ENCODE results near the gene KRT80.

The KRT80 gene

GRCh38 chr12:52188658-52189057, 3.2 kb downstream of the KRT80 start:
- TF ChIP-seq TAF1 (IDR thresholded peaks at IDR 0.05; ENCODE audit: borderline replicate concordance, low read depth, low read length), result no peak
- no peak for TF ChIP-seq POLR2A (IDR thresholded peaks at IDR 0.05; ENCODE audit: low read depth, low read length)
- TF ChIP-seq POLR2AphosphoS5 (IDR thresholded peaks at IDR 0.05; ENCODE audit: low read depth, low read length), result no peak
- DNase-seq (ENCODE audit: insufficient read length), result no peak
- no peak for FAIRE-seq

GRCh38 chr12:52187640-52188039, 4.2 kb downstream of the KRT80 start:
- FAIRE-seq (no peak), DNase-seq (ENCODE audit: insufficient read length) (no peak)
- TF ChIP-seq TAF1 (IDR thresholded peaks at IDR 0.05; ENCODE audit: borderline replicate concordance, low read depth, low read length) (no peak), POLR2A (IDR thresholded peaks at IDR 0.05; ENCODE audit: low read depth, low read length) (no peak), POLR2AphosphoS5 (IDR thresholded peaks at IDR 0.05; ENCODE audit: low read depth, low read length) (no peak)

DNA sequence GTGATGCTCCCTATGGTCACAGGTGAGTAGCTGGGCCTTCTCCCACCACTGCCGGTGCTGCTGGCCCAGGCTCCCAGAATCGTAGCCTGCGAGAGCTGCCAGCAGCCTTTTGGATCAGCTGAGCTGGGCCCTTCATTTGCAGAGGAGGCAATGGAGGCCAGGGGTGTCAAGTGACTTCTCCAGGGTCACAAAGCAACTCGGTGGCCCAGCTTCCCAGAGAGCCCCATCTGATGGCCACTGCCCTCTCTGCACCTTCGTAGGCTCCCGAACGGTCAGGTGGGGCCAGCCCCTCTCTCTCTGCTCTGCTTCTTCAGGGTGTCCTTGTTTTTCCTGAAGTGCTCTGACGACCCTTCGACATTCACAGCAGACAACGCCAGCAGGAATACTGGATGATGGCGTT, 4.6 kb downstream of the KRT80 start:
- FAIRE-seq (no peak), DNase-seq (ENCODE audit: insufficient read length) (no peak)
- TF ChIP-seq POLR2AphosphoS5 (IDR thresholded peaks at IDR 0.05; ENCODE audit: low read depth, low read length) (no peak), TAF1 (IDR thresholded peaks at IDR 0.05; ENCODE audit: borderline replicate concordance, low read depth, low read length) (no peak), POLR2A (IDR thresholded peaks at IDR 0.05; ENCODE audit: low read depth, low read length) (no peak)

DNA sequence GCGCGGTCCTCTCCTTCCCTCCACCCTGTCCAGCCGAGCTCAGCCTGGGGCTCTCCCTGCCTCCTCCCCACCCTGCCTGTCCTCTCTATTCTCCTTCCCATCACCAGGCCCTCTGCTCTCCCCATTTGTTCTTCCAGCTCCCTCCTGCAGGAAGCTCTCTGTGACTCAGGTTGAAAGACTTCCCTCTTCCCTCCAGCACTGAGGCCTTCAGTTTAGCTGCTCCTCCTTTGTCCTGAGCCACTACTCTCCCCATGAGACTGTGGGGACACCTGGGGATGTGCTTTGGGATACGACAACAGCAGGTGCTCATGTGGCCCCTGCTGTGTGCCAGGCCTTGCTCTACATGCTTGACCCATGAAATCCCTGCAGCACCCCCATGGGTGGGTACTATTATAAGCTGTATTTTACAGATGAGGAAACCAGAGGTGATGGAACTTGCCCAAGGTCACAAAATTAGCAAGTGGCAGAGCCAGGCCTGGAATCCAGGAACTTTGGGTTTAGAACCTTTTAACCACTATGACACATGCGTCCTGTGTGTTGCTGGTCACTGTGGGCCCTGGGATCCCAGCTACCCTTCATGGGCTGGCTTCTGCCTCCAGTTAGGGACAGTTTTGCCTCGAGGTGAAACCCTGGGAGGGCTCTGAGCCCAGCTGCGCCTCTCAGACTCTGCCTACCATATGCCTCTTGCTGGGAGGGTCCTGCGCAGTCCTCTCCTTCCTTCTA, 5.5 kb downstream of the KRT80 start:
- no peak for TF ChIP-seq POLR2AphosphoS5 (IDR thresholded peaks at IDR 0.05; ENCODE audit: low read depth, low read length)
- no peak for TF ChIP-seq POLR2A (IDR thresholded peaks at IDR 0.05; ENCODE audit: low read depth, low read length)
- no peak for TF ChIP-seq TAF1 (IDR thresholded peaks at IDR 0.05; ENCODE audit: borderline replicate concordance, low read depth, low read length)
- DNase-seq (ENCODE audit: insufficient read length), result no peak
- no peak for FAIRE-seq

DNA sequence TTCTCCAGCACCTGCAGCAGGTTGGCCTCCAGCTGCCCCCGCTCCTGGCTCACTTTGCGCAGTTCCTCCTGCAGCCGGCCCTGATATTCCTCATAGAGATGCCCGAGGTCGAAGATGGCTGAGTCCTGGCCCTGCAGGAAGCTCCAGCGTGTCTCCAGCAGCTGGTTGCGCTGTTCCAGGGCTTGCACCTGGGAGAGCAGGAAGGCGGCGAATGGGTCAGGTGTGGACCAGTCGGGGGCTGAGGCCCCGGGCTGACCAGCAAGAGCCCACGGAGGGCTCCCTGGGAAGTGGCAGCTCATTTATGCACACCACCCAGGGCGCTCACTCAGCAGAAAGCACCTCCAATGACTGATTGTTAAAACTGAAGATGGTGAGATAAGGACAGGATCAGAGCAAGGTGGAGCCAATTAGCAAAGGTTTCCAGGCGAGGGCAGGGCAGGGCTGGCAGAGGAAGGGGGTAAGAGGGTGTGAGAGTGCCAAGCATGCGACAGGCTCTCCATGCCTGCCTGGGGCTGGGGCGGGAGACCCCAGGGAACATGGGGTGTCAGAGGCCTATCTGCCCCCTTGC, 6.3 kb downstream of the KRT80 start:
- DNase-seq (ENCODE audit: insufficient read length) (no peak), FAIRE-seq (no peak)
- TF ChIP-seq TAF1 (IDR thresholded peaks at IDR 0.05; ENCODE audit: borderline replicate concordance, low read depth, low read length), result no peak
- no peak for TF ChIP-seq POLR2AphosphoS5 (IDR thresholded peaks at IDR 0.05; ENCODE audit: low read depth, low read length)
- TF ChIP-seq POLR2A (IDR thresholded peaks at IDR 0.05; ENCODE audit: low read depth, low read length), result no peak

- FAIRE-seq (no peak), DNase-seq (ENCODE audit: insufficient read length) (no peak)
- TF ChIP-seq POLR2A (IDR thresholded peaks at IDR 0.05; ENCODE audit: low read depth, low read length) (no peak), TAF1 (IDR thresholded peaks at IDR 0.05; ENCODE audit: borderline replicate concordance, low read depth, low read length) (no peak), POLR2AphosphoS5 (IDR thresholded peaks at IDR 0.05; ENCODE audit: low read depth, low read length) (no peak)
Measured at GRCh38 chr12:52184813-52185212, 7.0 kb downstream of the KRT80 start.

DNA sequence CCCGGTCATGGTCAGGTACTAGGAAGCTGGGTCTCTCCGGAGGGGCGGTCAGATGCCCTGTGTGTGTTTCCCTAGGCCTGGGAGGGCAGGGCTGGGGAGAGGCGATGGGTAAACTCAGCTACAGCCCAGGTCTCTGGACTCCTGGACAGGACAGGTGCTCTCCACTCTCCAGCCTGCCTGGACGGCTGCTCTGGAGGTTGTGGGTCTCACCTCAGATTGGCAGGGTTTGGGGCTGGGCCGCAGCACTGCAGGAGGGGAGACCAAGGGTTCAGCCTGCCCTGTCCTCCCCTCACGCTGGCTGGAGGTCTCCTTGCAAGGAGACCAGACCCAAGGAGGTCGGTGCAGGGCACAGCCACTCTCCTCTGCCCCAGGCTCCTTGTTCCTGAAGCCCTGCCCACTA, 7.8 kb downstream of the KRT80 start:
- TF ChIP-seq POLR2AphosphoS5 (IDR thresholded peaks at IDR 0.05; ENCODE audit: low read depth, low read length), result no peak
- no peak for TF ChIP-seq POLR2A (IDR thresholded peaks at IDR 0.05; ENCODE audit: low read depth, low read length)
- no peak for TF ChIP-seq TAF1 (IDR thresholded peaks at IDR 0.05; ENCODE audit: borderline replicate concordance, low read depth, low read length)
- FAIRE-seq (no peak), DNase-seq (ENCODE audit: insufficient read length) (no peak)

- no peak for FAIRE-seq
- DNase-seq (ENCODE audit: insufficient read length), result no peak
- TF ChIP-seq POLR2AphosphoS5 (IDR thresholded peaks at IDR 0.05; ENCODE audit: low read depth, low read length) (no peak), POLR2A (IDR thresholded peaks at IDR 0.05; ENCODE audit: low read depth, low read length) (no peak), TAF1 (IDR thresholded peaks at IDR 0.05; ENCODE audit: borderline replicate concordance, low read depth, low read length) (no peak)
Measured at GRCh38 chr12:52183544-52183910, 8.3 kb downstream of the KRT80 start.

- TF ChIP-seq TAF1 (IDR thresholded peaks at IDR 0.05; ENCODE audit: borderline replicate concordance, low read depth, low read length) (no peak), POLR2AphosphoS5 (IDR thresholded peaks at IDR 0.05; ENCODE audit: low read depth, low read length) (no peak), POLR2A (IDR thresholded peaks at IDR 0.05; ENCODE audit: low read depth, low read length) (no peak)
- DNase-seq (ENCODE audit: insufficient read length), result no peak
- FAIRE-seq, result no peak
Measured at GRCh38 chr12:52182898-52183543, 8.8 kb downstream of the KRT80 start.

DNA sequence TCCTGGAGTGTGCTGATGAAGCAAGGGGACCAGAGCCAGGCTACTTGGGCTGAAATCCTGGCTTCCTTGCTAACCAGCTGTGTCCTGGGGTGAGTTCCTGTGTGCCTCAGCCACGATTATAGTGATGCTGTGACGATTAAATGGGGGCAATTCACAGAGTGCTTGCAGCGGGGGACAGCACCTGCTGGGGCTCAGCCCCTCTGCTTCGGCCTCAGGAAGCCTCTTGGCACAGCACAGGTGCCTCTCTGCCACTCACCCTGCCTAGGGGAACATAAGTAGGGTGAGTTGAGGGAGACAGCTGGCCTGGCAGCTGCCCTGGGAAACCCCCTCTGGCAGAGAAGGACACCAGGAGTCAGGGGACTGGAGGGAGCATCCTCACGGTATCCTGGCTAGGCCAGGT, 9.4 kb downstream of the KRT80 start:
- FAIRE-seq (no peak), DNase-seq (ENCODE audit: insufficient read length) (no peak)
- TF ChIP-seq TAF1 (IDR thresholded peaks at IDR 0.05; ENCODE audit: borderline replicate concordance, low read depth, low read length) (no peak), POLR2AphosphoS5 (IDR thresholded peaks at IDR 0.05; ENCODE audit: low read depth, low read length) (no peak), POLR2A (IDR thresholded peaks at IDR 0.05; ENCODE audit: low read depth, low read length) (no peak)

- TF ChIP-seq POLR2A (IDR thresholded peaks at IDR 0.05; ENCODE audit: low read depth, low read length) (no peak), TAF1 (IDR thresholded peaks at IDR 0.05; ENCODE audit: borderline replicate concordance, low read depth, low read length) (no peak), POLR2AphosphoS5 (IDR thresholded peaks at IDR 0.05; ENCODE audit: low read depth, low read length) (no peak)
- FAIRE-seq (no peak), DNase-seq (ENCODE audit: insufficient read length) (no peak)
Measured at GRCh38 chr12:52181746-52182145, 10.1 kb downstream of the KRT80 start.

Data from GM12892 (cell line).